ENCODE results near the gene SLC19A1. TPM values are rescaled to one million over a fixed set of nuclear protein-coding genes. Genes with fewer than 3 reads are reported as not detected.
A peak's percentile ranks its signal among the peaks of the same experiment; 100 is the strongest.

SLC19A1 gene
- total RNA-seq (10 to 100 TPM; 13.0 to 13.1 TPM), polyA plus RNA-seq (10 to 100 TPM in 1 of 2 donors, 1 to 10 TPM in 1; 8.4 to 28.0 TPM)

DNA sequence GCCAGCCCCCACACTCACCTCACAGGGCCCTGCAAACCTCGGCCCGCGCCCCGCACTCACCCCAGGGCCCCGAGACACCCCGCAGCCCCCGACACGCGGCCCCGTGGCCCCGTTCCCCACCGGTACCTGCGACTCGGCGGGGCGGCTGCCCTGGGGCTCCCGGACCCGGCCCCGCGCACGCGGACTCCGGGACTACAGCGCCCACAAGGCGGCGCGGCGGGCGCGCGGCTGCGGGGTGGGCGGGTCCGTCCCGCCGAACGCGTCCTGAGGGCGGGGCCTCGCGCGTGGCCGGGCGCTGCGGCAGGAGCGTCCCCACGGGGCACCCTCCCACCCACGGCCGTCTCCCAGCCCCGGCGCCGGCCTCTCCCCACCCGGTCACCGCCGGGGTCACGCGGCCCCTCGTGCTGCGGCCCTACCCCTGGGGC is at the start of gene SLC19A1:
Gene SLC19A1 (minus strand): TSS at position 199 of the 425 bp plus-strand sequence. CDS start 4,481 bp downstream, outside the sequence.
- no peaks in the 10 kb centered on the region for H3K27me3 ChIP-seq (ENCODE audit: control insufficient read depth in 4 of 4, insufficient read depth in 4 of 4, low read length in 3 of 4)

GRCh38 chr21:45591619-45592207 is 49.5 kb upstream of the SLC19A1 start:
- H3K4me1 ChIP-seq (ENCODE audit: control insufficient read depth in 4 of 4, insufficient read depth in 4 of 4, low read length in 3 of 4) = peaks cover 0 to 5% (median 3%) of the 10 kb centered on the region in 4 donors
- no peak for DNase-seq (ENCODE audit: low spot score)
- peaks cover 0 to 6% (median under 1%) of the 10 kb centered on the region in 4 donors for H3K9me3 ChIP-seq (ENCODE audit: control insufficient read depth in 4 of 4, low read length in 3 of 4)
- H3K4me3 ChIP-seq (ENCODE audit: low read depth in 1 of 3, low read length in 3 of 3) = no peak overlapping the region
- no peaks in the 10 kb centered on the region for H3K36me3 ChIP-seq (ENCODE audit: control insufficient read depth in 4 of 4, insufficient read depth in 3 of 4, low read depth in 1 of 4, low read length in 3 of 4)
- 89% methylated on average over 9 of the region's 9 CpGs for WGBS
- H3K27ac ChIP-seq (ENCODE audit: low read depth in 1 of 2, low read length in 2 of 2) = no peak overlapping the region
- no peak overlapping the region for H3K9ac ChIP-seq (ENCODE audit: low read depth in 1 of 2, low read length in 2 of 2)
- peaks cover 0 to 3% (median 0%) of the 10 kb centered on the region in 4 donors for H3K27me3 ChIP-seq (ENCODE audit: control insufficient read depth in 4 of 4, insufficient read depth in 4 of 4, low read length in 3 of 4)
- TF ChIP-seq, protein P1, sequence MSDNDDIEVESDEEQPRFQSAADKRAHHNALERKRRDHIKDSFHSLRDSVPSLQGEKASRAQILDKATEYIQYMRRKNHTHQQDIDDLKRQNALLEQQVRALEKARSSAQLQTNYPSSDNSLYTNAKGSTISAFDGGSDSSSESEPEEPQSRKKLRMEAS (IDR thresholded peaks at IDR 0.05) = no peak
- TF ChIP-seq, protein P2, sequence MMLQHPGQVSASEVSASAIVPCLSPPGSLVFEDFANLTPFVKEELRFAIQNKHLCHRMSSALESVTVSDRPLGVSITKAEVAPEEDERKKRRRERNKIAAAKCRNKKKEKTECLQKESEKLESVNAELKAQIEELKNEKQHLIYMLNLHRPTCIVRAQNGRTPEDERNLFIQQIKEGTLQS (IDR thresholded peaks at IDR 0.05) = no peak
- no peak for TF ChIP-seq SP1 (IDR thresholded peaks at IDR 0.05)
- no peak for TF ChIP-seq RAD21 (IDR thresholded peaks at IDR 0.05)

More for the DNA sequence above, at the start of gene SLC19A1:
- DNase-seq (ENCODE audit: low spot score) = peak; percentile 68
- Histone ChIP-seq H3K4me1 (ENCODE audit: control insufficient read depth in 4 of 4, insufficient read depth in 4 of 4, low read length in 3 of 4) (peaks cover 3 to 21% (median 8%) of the 10 kb centered on the region in 4 donors), H3K9me3 (ENCODE audit: control insufficient read depth in 4 of 4, low read length in 3 of 4) (no peaks in the 10 kb centered on the region), H3K9ac (ENCODE audit: low read depth in 1 of 2, low read length in 2 of 2) (no peak within 1 kb of the TSS), H3K36me3 (ENCODE audit: control insufficient read depth in 4 of 4, insufficient read depth in 3 of 4, low read depth in 1 of 4, low read length in 3 of 4) (no peaks in the 10 kb centered on the region), H3K27ac (ENCODE audit: low read depth in 1 of 2, low read length in 2 of 2) (peak within 1 kb of the TSS in 1 of 2 donors; percentile 18), H3K4me3 (ENCODE audit: low read depth in 1 of 3, low read length in 3 of 3) (peak within 1 kb of the TSS in 2 of 3 donors; percentile 45 to 77)
- TF ChIP-seq EGR1 (IDR thresholded peaks at IDR 0.05; ENCODE audit: low read depth in 2 of 2) = no peak
- TF ChIP-seq, protein P3, sequence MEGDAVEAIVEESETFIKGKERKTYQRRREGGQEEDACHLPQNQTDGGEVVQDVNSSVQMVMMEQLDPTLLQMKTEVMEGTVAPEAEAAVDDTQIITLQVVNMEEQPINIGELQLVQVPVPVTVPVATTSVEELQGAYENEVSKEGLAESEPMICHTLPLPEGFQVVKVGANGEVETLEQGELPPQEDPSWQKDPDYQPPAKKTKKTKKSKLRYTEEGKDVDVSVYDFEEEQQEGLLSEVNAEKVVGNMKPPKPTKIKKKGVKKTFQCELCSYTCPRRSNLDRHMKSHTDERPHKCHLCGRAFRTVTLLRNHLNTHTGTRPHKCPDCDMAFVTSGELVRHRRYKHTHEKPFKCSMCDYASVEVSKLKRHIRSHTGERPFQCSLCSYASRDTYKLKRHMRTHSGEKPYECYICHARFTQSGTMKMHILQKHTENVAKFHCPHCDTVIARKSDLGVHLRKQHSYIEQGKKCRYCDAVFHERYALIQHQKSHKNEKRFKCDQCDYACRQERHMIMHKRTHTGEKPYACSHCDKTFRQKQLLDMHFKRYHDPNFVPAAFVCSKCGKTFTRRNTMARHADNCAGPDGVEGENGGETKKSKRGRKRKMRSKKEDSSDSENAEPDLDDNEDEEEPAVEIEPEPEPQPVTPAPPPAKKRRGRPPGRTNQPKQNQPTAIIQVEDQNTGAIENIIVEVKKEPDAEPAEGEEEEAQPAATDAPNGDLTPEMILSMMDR (IDR thresholded peaks at IDR 0.05; ENCODE audit: low read depth, low read length, missing input control) = peak; percentile 42
- under 1% methylated on average over 59 of the region's 59 CpGs for WGBS

GRCh38 chr21:45590726-45591618 is 48.7 kb upstream of the SLC19A1 start:
- no peak for DNase-seq (ENCODE audit: low spot score)
- no peak overlapping the region for H3K27ac ChIP-seq (ENCODE audit: low read depth in 1 of 2, low read length in 2 of 2)
- peaks cover 0 to 5% (median 3%) of the 10 kb centered on the region in 4 donors for H3K4me1 ChIP-seq (ENCODE audit: control insufficient read depth in 4 of 4, insufficient read depth in 4 of 4, low read length in 3 of 4)
- WGBS = 19% methylated on average over 53 of the region's 53 CpGs
- TF ChIP-seq EGR1 (IDR thresholded peaks at IDR 0.05; ENCODE audit: low read depth in 2 of 2) (no peak), NR2F2 (IDR thresholded peaks at IDR 0.05) (no peak), SP1 (IDR thresholded peaks at IDR 0.05) (no peak), GABPA (IDR thresholded peaks at IDR 0.05 in 1 of 2, conservative IDR thresholded peaks at IDR 0.05 in 1 of 2) (no peak), TAF1 (conservative IDR thresholded peaks at IDR 0.05) (no peak), FOXA1 (IDR thresholded peaks at IDR 0.05) (no peak), JUND (IDR thresholded peaks at IDR 0.05) (no peak), HNF4G (IDR thresholded peaks at IDR 0.05) (no peak)
- TF ChIP-seq, protein P3 (IDR thresholded peaks at IDR 0.05; ENCODE audit: low read depth, low read length, missing input control) = no peak
- H3K9ac ChIP-seq (ENCODE audit: low read depth in 1 of 2, low read length in 2 of 2) = no peak overlapping the region
- peaks cover 0 to 3% (median 0%) of the 10 kb centered on the region in 4 donors for H3K27me3 ChIP-seq (ENCODE audit: control insufficient read depth in 4 of 4, insufficient read depth in 4 of 4, low read length in 3 of 4)
- no peaks in the 10 kb centered on the region for H3K36me3 ChIP-seq (ENCODE audit: control insufficient read depth in 4 of 4, insufficient read depth in 3 of 4, low read depth in 1 of 4, low read length in 3 of 4)
- peaks cover 3 to 10% (median 5%) of the 10 kb centered on the region in 4 donors for H3K9me3 ChIP-seq (ENCODE audit: control insufficient read depth in 4 of 4, low read length in 3 of 4)
- H3K4me3 ChIP-seq (ENCODE audit: low read depth in 1 of 3, low read length in 3 of 3) = peak overlapping the region in 1 of 3 donors; percentile 53
